UCSD-AML1 (cell line): ENCODE measurements around the gene VAMP2.

Source experiments
- DNase-seq: peaks from one replicate; lab custom pipeline; 2025; ENCODE audit not compliant: unreplicated experiment; lab: John Stamatoyannopoulos, UW

The VAMP2 gene

DNA sequence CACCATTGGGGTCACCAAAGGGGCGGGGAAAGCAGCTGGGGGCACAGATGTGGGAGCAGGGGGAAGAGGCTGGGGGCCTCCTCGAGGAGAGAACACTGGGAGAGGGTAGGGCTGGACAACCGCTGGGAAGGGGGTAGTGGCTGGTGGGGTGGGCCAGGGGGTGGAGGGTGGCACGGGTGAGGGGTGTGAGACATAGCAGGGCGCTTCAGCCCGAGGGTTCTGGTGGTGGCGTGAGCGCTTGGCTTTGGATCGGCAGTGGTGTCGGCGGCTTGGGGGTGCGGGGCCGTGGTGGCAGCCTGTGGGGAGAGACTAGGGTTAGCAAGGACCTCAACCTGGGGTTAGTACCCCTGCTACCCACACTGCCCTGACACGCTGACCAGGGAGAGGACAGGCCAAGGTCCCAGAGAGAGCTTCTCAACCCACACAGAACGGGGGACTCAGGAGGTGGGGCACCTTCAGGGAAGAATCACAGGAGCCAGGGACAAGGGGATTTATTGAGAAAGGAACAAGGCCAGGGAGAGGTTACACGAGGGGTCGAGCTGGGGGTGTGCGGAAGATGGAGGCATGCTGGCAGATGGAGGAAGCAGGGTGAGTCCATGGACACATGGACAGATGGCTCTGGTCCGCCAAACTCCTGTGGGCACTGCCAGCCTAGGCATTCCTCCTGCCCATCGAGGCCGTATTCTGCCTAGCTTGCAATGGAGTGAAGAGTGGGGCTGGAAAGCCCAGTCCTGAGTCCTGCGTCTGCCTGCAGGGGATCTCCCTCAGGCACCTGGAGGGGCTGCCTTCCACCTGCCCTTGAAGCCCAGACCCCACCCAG, 19.0 kb downstream of the VAMP2 start:
- no peak for DNase-seq

DNA sequence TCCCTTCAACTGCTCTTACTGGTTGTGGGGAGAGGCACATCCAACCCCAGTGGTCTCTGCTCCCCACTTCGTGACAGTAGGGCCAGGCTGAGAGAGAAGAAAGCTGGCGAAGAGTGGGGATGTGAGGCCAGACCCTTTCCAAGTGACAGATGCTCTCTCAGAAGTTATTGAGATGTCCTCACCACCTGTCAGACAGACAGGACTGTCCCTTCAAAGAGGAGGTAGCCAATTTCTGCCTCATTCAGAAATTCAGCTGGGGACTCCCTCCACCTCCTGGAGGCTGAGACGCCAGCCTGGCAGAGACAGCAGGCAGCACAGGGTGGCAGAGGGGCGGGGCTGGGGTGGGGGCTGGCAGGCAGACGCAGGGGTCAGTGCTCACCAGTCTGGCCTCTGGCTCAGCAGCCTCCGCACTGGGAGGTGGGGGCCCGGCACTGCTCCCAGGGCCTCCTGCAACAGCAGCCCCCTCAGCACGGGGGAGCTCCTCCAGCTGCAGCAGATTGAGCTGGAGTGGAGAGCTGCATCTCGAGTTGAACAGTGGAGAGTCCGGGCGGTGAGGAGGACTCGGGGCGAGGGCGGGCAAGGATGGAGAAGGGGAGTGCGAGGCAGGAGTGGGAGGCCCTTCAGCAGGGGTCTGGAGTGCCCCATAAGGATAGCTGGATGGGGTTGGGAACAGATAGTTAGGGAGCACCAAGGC, 19.7 kb downstream of the VAMP2 start:
- DNase-seq = no peak

DNA sequence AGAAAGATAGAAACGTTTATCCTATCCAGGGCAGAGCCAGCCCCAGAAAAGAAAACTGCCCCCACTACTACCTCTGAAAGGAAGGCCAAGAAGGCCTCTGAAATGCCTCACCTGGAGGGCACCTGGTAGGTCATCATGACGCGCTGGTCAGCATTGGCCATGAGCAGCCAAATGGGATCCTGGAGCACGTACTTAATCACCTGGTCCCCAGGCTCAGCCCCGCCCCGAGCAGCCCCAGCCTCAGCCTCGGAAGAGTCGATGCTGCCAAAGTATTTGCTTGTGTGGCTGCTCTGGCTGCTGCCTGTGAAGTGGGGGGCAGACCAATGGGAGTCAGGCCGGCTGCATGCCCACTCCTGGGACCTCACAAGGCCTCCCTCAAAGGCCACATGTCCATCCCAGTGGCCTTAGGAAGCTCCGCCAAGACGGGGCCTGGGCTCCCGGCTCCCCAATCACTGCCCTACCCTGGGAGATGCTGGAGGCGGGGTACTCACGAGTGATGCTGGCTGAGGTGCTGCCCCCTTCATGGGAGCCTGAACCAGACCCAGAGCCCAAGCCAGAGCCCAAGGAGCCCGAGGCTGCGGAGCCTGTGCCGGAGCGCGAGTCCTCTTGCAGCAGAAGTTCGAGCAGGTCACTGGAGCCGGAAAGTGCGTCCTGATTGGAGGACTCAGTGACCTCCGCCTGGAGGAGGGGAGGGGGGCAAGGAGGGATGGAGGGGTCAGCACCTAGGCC, 20.4 kb downstream of the VAMP2 start:
- no peak for DNase-seq

DNA sequence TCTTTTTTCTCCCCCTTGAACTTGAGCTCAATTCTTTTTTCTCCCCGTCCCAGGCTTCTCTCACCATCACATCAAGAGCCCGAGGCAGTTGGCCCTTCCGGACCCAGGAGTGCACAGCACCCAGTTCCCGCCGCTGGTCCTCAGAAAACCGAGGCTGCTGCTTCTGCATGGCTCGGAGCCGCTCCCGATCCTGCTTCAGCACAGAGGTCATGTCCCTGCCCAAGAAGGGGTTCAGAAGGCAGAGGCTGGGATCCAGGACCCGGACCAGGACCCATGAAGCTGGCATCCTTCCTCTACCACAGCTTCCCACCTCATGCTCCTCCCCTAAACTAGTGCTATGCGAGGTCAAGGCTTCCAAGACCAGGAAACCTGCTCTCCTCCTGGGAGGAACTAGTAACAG, 21.0 kb downstream of the VAMP2 start:
- DNase-seq = no peak

DNA sequence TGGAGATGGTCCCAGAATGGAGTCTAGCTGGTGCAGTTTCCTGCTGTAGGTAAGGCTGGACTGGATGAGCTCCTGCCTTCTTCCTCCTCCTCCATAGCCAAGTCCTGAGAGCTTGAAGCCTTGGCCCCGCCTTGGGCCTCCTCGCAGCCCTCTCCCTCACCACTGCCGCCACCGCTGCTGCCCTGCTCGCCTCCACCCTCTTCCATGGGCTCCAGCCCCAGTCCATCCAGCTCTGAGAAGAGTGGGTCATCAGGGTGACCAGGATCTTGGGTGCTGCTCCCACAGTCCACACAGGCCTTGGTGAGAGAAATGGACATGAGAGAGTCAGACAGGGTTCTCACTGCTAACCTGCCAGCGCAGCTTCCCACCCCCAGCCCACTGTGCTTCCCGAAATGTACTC, 21.7 kb downstream of the VAMP2 start:
- DNase-seq = no peak

DNA sequence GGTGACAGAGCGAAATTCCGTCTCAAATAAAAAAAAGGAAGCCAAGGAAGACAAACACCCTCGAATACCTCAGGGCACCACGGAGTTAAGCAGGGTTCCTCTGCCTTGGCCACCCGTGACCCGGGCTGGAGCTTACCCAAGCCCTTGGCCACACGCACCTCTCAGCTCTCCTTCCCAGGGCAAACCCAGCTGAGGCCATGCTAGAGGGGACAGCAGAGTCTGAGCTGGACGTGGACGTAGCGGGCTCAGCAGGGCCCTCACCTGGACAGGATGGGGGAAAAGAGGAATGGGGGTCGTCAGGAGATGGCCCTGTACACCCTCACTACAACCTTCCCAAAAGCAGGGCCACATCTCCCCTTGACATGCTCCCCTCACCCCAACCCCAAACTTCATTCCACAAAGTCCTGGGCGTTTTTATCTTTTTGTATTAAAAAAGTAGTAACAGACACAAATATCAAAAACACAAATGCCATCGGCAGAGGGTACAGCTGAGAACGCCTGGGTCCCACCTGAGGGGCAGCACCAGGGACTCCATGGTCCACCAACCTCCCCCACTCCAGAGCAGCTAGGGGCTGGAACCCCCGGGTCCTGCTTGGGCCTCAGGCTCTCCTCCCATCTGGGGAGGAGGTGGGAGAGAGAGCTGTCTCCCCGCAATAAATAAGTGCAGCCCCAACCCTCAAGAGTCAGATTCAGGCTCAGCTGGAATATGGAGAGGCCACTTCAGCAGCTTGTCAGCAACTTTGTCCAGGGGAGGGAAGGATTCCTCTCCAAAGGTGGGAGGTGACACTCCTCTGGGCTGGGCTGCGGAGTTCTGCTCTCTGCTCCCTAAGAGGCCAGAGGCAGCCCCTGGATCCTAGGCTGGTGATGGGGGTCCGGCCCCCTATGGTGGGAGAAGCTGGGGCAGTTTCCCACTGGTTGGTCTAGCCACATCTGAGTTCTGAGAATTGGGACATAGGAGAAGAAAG, 22.4 kb downstream of the VAMP2 start:
- no peak for DNase-seq

DNA sequence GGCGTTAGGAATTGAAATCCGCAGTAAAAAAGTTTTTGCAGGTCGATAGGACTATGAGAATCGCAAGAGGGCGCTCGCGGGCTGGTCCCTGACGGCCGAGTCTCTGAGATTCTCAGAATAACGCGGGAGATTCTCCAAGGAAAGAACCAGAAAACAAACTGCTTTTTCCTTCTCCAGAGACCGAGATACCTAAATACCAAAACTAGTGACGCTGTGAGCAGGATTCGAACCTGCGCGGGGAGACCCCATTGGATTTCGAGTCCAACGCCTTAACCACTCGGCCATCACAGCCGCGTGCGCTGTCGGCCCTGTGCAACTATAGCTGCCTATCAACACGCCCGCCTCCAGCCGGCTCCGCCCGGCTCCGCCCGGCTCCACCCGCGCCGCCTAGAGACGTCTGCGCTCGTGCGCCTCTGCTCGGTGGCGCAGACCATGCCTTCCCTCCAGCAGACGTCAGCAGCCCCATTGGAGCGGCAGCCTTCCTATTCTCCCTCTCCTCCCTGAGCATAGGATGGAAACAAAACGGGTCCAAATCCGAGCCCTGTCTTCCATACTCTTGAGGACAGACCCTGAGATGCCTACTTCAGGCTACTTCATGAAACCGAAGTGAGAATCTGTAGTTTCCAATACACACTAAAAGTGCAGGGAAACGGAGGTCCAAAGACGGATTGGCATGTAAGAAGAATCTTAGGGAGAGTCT, 23.9 kb downstream of the VAMP2 start:
- peak; percentile 99 for DNase-seq

DNA sequence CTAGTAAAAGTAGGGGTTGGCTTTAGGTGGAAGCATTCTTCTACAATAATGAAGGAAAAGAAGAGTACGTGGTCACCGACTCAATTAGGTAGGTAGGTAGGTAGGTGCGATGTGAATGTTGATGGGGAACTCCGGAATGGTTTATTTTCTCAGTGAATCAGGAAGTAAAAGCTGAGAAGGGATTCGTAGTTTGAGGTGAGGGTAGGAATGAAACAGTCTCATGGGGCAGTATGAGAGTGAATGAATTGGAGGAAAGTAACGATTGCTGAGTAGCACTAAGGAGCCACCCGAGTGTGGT, 24.4 kb downstream of the VAMP2 start:
- DNase-seq = no peak

DNA sequence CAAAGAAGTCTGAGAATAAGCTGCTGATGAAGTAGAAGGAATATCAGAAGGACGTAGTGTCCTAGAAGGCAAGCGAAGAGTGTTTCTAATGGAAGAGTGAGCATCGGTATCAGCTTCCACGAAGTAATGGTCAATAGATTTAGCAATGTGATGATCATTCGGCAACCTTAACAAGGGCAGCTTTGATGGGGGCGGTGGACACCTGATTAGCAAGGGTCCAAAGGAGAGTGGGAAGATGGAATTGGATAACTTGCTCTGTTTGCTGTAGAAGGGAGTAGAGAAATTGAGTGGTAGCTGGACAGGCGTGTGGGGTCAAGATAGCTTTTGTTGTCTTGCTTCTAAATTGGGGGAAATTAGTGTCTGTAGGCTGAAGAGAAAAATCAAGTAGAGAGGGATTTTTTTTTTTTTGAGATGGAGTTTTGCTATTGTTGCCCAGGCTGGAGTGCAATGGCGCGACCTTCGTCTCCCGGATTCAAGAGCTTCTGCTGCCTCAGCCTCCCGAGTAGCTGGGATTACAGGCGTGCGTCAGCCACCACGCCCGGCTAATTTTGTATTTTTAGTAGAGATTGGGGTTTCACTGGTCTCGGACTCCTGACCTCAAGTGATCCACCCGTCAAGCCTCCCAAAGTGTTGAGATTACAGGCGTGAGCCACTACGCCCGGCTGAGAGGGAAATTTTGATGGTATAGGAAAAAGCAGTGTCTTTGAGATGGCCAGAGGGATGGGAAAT, 24.9 kb downstream of the VAMP2 start:
- DNase-seq = no peak

DNA sequence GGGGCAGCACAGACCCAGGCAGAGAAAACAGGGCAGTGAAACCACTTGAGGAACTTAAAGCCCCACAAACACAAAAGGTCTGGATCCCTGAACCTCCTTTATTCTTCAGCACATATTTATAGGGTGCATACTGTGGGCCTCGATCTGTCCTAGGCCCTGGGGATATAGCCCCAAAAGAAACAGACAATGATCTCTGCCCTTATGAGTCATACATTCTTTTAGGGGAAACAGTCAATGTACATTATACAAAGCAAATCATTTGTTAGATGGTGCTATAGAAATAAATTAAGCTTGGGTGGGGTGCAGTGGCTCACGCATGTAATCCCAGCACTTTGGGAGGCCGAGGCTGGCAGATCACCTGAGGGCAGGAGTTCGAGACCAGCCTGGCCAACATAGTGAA, 28.8 kb downstream of the VAMP2 start:
- no peak for DNase-seq

DNA sequence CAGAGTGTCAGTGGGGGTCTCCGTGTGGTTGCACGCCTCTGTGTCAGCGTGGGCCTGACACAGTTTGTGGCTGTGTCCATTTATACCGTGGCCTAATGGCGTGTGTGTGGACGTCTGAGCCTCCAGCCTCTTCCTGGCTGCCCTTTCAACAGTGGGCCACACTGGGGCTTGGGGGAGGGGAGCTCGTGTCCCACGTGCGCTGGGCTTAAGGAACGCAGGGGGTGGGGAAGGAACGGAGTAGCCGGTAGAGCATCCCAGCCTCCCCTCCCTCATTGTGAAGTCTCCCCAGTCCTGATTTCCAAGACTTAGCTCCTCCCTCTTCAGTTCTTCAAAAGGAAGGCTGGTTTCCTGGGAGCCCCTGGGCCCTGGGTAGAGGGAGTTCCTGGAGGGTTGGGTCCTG, 29.3 kb downstream of the VAMP2 start:
- no peak for DNase-seq

DNA sequence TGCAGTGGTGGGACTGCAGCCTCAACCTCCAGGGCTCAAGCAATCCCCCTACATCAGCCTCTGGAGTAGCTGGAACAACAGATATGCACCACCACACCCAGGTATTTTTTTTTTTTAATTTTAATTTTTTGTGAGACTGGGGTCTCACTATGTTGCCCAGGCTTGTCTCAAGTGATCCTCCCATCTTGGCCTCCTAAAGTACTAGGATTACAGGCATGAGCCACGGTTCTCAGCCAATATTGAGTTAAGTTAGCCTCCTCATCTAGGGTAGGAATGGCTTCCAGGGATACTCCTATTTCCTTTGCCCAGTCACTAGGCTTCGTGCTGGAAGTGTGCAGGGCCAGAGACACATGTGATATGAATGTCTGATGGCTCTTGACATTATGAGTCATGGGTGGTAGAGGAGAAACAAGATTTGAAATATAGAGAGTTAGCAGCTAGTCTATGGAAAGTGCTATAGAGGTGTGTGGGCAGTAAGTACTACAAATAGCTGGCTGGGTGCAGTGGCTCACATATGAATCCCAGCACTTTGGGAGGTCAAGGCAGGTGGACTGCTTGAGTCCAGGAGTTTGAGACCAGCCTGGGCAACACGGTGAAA, 30.8 kb downstream of the VAMP2 start:
- DNase-seq = no peak

DNA sequence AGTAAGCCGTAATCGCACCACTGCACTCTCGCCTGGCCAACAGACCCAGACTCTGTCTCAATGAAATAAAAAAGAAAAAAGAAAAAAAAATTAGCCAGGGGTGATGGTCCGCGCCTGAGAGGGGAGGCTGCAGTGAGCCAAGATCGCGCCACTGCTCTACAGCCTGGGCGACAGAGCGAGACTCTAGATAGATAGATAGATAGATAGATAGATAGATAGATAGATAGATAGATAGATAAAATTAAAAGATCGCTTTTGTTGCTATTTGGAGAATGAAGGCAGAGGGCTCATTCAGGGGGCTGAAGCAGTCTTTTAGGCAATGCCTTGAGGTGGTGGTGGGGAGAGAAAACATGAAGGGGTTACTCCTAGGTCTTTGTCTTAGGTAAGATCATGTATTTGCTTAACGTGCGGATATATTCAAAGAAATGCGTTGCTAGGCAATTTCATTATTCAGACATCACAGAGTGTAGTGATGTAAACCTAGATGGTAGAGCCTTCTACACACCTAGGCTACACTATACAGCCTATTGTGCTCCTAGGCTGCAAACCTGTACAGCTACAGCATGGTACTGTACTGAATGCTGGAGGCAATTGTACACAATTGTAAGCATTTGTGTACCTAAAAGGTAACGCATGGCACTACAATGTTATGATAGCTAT, 34.5 kb downstream of the VAMP2 start:
- no peak for DNase-seq

DNA sequence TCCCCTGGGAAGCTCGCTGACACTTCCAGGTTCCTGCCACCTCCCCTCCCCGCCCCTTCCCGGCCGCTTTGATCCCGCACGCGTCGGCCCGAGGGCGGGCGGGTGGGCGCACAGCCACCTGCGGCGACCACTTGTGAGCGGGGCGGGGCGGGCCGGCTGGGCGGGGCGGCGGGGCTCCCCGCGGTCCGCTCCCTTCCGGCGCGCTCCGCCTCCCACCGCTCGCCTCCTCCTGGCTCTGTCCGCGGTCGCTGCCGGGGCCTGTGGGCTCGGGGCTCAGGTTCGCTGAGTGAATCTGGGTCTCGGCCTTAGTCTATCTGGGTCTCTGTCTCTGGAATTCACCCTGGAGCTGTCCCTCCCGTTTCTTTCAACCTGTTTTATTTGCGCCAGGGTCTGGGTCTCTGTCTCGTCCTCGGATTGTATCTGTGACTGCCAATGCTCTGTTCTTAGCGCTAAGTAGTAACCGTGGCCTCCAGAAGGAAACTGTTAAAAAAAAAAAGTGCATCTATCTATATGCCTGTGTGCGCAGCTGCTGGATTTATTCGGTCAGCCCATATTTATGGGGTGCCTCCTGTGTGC, 36.2 kb downstream of the VAMP2 start:
- peak; percentile 55 for DNase-seq

DNA sequence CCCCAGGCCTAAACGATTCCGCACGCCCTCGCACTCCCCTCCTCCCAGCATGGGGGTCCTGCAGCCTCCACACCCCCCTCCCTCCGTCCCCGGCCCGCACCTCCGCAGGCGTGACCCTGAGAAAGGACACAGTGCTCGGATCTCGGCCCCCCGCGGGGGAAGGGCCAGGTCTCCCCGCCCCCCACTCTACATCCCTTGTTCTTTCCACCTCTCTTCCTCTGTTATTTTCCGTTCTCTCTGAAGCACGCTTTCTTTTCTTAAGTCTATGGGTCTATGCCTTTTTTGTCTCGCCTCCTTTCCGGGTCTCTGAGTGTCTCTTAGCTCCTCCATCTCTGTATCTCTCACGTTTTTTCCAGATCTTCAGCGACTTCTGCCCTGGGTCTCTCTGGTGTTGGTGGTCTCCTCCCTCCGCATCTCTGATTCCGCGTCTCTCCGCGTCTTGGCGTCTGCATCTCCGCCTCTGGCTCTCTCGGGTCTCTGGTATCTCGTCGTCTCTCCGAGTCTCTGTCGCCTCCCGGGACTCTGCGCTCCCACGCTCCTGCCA, 36.7 kb downstream of the VAMP2 start:
- DNase-seq = no peak

DNA sequence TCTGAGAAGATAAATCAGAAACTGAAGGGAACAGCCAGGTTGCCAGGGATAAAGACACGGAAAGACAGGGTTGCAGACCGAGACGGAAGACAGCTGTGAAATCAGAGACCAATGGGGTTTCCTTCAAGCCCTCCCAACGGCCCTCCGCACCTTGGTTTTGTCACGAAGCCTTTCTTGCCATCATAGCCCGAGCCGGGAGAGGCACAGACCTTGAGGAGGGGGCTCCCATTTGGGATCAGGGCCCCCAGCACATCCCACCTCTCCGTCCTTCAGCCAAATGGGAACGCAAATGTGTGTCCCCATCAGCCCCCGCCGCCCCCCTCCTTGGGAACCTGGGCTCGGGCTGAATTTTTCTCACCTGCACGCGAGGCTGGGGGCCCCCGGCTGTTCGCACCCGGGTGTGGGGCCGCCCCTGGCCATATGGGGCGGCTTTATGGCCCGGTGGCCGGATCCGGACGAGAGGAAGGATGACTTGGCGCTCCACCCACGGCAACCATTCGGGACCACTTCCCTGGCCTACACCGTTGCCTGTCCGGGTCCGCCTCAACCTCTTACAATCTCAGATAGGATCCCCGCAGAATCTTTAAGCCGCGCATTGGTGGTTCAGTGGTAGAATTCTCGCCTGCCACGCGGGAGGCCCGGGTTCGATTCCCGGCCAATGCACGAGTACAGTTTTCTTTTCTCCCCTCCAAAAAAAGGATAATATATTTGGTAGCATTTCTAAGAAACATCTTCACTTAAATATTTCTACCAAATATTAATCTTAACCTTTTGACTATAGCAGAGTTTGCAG, 37.4 kb downstream of the VAMP2 start:
- peak; percentile 83 for DNase-seq

DNA sequence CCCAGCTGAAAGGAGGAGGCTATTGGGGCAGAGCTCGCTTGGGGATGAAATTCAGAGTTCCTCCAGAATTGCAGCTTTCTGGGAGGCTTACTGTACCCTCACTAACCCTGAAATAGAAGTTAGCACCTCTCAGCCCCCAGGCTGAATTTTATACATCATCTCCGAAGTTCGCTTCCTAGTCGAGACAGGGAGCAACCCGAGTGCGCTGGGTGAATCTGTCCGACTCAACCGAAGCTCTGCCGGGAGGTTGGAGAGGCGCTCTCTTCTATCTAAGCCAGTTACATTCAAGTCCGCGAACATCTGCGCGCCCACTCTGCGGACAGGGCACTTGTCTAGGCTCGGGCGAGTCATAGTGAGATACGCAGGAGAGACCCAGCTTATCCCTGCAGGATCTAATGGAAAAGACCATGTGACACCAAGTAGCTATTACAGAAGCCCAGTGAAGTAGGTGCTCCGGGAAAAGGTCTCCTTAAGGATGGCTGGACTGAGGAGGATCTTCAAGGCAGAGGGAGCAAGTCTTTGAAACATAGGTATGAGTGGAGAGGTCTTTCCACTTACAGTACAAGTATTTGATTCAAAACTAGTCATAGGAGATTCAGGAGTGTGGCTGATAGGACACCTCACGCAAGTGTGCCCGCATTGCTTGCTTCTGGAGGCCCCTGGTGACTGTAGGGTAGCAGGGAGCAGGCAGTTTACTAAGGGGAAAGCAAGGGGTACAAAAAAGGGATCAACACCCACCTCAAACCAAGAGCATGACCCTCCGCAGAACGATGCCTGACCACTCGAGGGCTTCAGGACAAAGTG, 38.2 kb downstream of the VAMP2 start:
- DNase-seq = no peak
